ENCODE results near the gene ARHGEF4. TPM values are rescaled to one million over a fixed set of nuclear protein-coding genes. Genes with fewer than 3 reads are reported as not detected.

The ARHGEF4 gene
- total RNA-seq, 2 experiments from 2014 or later = 4.2 to 4.3 TPM

GRCh38 chr2:130878933-130879332 lies 42.2 kb downstream of the ARHGEF4 start:
- ATAC-seq = no peak
- intact Hi-C loops (cut with micrococcal nuclease) = no loop called here
- CTCF ChIA-PET = interaction anchor here (12.6 kb wide), 1 partner anchor 80 kb away, joined by 241 read pairs; no protein-coding TSS in a partner anchor

GRCh38 chr2:130882111-130882690 lies 45.5 kb downstream of the ARHGEF4 start:
- no peak for ATAC-seq
- H3K4me1 Mint-ChIP-seq (ENCODE audit: low read depth) = no peaks in the 10 kb centered on the region
- TF ChIP-seq, protein P1, sequence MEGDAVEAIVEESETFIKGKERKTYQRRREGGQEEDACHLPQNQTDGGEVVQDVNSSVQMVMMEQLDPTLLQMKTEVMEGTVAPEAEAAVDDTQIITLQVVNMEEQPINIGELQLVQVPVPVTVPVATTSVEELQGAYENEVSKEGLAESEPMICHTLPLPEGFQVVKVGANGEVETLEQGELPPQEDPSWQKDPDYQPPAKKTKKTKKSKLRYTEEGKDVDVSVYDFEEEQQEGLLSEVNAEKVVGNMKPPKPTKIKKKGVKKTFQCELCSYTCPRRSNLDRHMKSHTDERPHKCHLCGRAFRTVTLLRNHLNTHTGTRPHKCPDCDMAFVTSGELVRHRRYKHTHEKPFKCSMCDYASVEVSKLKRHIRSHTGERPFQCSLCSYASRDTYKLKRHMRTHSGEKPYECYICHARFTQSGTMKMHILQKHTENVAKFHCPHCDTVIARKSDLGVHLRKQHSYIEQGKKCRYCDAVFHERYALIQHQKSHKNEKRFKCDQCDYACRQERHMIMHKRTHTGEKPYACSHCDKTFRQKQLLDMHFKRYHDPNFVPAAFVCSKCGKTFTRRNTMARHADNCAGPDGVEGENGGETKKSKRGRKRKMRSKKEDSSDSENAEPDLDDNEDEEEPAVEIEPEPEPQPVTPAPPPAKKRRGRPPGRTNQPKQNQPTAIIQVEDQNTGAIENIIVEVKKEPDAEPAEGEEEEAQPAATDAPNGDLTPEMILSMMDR (IDR thresholded peaks at IDR 0.05) = no peak
- no peak overlapping the region for H3K27ac Mint-ChIP-seq
- ChIA-PET POLR2A (no interaction called here), CTCF (interaction anchor here (0.7 to 1.4 kb wide), 3 partner anchors 9 to 73 kb away, joined by 3 read pairs; no protein-coding TSS in a partner anchor)
- no peak overlapping the region for H3K4me3 Mint-ChIP-seq
- intact Hi-C loops (cut with micrococcal nuclease) = no loop called here
- no peaks in the 10 kb centered on the region for H3K36me3 Mint-ChIP-seq (ENCODE audit: low read depth)
- no peaks in the 10 kb centered on the region for H3K27me3 Mint-ChIP-seq
- no peak for DNase-seq
- no peaks in the 10 kb centered on the region for H3K9me3 Mint-ChIP-seq

More at GRCh38 chr2:130878933-130879332, 42.2 kb downstream of the ARHGEF4 start:
- H3K9me3 Mint-ChIP-seq = no peaks in the 10 kb centered on the region
- H3K27ac Mint-ChIP-seq = no peak overlapping the region
- H3K27me3 Mint-ChIP-seq = peaks cover 6% of the 10 kb centered on the region
- TF ChIP-seq, protein P1 (IDR thresholded peaks at IDR 0.05) = no peak
- no peak overlapping the region for H3K4me3 Mint-ChIP-seq
- no peaks in the 10 kb centered on the region for H3K36me3 Mint-ChIP-seq (ENCODE audit: low read depth)
- H3K4me1 Mint-ChIP-seq (ENCODE audit: low read depth) = peaks cover under 1% of the 10 kb centered on the region
- POLR2A ChIA-PET = no interaction called here
- DNase-seq = no peak

DNA sequence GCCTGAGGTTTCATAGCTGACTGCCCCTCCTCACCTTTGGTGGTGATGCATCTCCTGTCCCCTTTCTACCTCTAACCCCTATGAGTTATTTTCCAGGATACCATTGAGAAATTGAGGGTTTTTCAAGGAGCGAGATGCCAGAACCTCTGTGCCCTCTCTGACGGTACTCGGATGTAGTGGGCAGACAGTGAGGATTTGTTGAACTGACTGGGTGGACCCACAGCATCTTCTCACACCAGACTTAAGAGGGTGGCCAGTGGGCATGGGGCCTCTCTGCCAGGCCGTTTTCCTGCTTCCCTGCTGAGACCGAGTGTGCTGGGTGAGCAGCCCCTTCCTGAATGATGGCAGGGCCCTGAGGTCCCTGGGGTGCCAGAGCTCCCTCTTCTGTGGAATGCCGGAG lies 46.3 kb downstream of the ARHGEF4 start:
- no peaks in the 10 kb centered on the region for H3K36me3 Mint-ChIP-seq (ENCODE audit: low read depth)
- TF ChIP-seq, protein P1 (IDR thresholded peaks at IDR 0.05) = no peak
- ATAC-seq (no peak), DNase-seq (no peak)
- H3K9me3 Mint-ChIP-seq = no peaks in the 10 kb centered on the region
- no peaks in the 10 kb centered on the region for H3K4me1 Mint-ChIP-seq (ENCODE audit: low read depth)
- POLR2A ChIA-PET = no interaction called here
- CTCF ChIA-PET = interaction anchor here (1.2 to 3.3 kb wide), 4 partner anchors 9 to 72 kb away, joined by 3 to 19 read pairs (median 3); no protein-coding TSS in a partner anchor
- no peak overlapping the region for H3K4me3 Mint-ChIP-seq
- no peak overlapping the region for H3K27ac Mint-ChIP-seq
- intact Hi-C loops (cut with micrococcal nuclease) = no loop called here
- H3K27me3 Mint-ChIP-seq = no peaks in the 10 kb centered on the region

- H3K27me3 Mint-ChIP-seq = peaks cover under 1% of the 10 kb centered on the region
- ChIA-PET CTCF (interaction anchor here (1.2 to 3.3 kb wide), 3 partner anchors 10 to 72 kb away, joined by 3 to 19 read pairs (median 3); no protein-coding TSS in a partner anchor), POLR2A (no interaction called here)
- DNase-seq = no peak
- TF ChIP-seq, protein P1 (IDR thresholded peaks at IDR 0.05) = no peak
- H3K4me1 Mint-ChIP-seq (ENCODE audit: low read depth) = no peaks in the 10 kb centered on the region
- intact Hi-C loops (cut with micrococcal nuclease) = no loop called here
- H3K4me3 Mint-ChIP-seq = no peak overlapping the region
- no peaks in the 10 kb centered on the region for H3K9me3 Mint-ChIP-seq
- no peak for ATAC-seq
- H3K27ac Mint-ChIP-seq = no peak overlapping the region
- no peaks in the 10 kb centered on the region for H3K36me3 Mint-ChIP-seq (ENCODE audit: low read depth)
Observed at GRCh38 chr2:130883496-130883895, 46.8 kb downstream of the ARHGEF4 start.

DNA sequence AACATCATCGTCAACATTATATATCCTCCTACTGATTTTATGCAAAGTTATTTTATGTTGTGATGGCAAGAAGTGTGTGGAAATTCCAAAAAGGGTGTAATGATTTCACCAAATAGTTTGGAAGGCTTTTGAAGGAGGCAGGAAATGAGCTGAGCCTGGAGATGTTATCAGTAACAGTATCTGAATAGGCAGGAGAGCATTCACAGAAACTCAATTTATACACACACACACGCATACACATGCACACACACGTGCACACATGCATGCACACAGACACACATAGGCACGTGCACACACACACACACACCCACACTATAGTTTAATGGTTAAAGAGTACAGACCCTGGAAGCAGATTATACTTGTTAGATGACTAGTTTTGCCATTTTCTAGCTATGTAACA lies 47.3 kb downstream of the ARHGEF4 start:
- ChIA-PET POLR2A (no interaction called here), CTCF (interaction anchor here (1.8 to 3.3 kb wide), 3 partner anchors 10 to 86 kb away, joined by 3 to 19 read pairs (median 12); no protein-coding TSS in a partner anchor)
- intact Hi-C loops (cut with micrococcal nuclease) = no loop called here
- Mint-ChIP-seq H3K27ac (no peak overlapping the region), H3K4me3 (no peak overlapping the region), H3K4me1 (ENCODE audit: low read depth) (no peaks in the 10 kb centered on the region), H3K9me3 (no peaks in the 10 kb centered on the region), H3K27me3 (peaks cover 1% of the 10 kb centered on the region), H3K36me3 (ENCODE audit: low read depth) (no peaks in the 10 kb centered on the region)
- DNase-seq = no peak
- ATAC-seq = no peak
- TF ChIP-seq, protein P1 (IDR thresholded peaks at IDR 0.05) = no peak

Measured in activated CD8-positive, alpha-beta T cell treated with anti-CD3 and anti-CD28 coated beads for 36 hours (primary cell).